GM12873 (cell line): Measurements from ENCODE around the gene ZNF791.

Experiments
- TF ChIP-seq, protein P1 (sequence below): IDR thresholded peaks from 2 replicates; pipeline ENCODE4 v1.5.1; 2012; ENCODE audit warnings: low read depth, mild to moderate bottlenecking, moderate library complexity, low read length, control low read depth; ENCODE audit not compliant: insufficient read depth; ENCODE audit errors: missing control alignments

ZNF791 gene

DNA sequence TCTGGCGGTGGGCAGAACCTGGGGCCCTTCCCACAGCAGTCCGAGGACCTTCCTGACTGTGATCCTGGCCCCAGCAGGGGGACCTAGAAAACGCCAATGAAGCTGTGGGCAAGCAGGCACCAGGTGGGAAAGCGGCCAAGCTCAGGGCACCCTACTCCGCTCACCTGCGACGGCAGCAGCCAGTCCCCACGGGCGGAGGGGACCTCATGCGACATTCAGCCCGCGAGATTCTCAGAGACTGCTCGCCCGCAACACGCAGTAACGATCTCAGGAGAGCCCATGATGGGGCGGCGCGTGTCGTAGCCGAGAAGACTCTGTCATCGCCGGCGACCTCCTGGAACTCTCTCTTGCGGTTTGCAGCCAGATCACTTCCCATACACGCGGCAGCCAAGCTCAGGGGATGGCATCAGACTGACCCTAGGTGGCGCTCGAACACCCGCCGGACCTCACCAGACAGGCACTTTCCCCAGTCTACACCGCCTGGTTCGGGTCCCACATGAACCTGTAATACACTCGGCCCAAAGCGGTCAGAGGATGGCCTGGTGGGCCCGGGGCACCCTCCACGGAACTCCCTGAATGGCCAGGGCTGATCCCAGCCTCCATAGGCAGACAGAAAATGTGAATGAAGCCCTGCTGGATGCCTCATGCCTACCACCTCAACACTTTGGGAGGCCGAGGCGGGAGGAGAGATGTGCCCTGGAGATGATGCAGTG, 29.3 kb downstream of the ZNF791 start:
- TF ChIP-seq, protein P1, sequence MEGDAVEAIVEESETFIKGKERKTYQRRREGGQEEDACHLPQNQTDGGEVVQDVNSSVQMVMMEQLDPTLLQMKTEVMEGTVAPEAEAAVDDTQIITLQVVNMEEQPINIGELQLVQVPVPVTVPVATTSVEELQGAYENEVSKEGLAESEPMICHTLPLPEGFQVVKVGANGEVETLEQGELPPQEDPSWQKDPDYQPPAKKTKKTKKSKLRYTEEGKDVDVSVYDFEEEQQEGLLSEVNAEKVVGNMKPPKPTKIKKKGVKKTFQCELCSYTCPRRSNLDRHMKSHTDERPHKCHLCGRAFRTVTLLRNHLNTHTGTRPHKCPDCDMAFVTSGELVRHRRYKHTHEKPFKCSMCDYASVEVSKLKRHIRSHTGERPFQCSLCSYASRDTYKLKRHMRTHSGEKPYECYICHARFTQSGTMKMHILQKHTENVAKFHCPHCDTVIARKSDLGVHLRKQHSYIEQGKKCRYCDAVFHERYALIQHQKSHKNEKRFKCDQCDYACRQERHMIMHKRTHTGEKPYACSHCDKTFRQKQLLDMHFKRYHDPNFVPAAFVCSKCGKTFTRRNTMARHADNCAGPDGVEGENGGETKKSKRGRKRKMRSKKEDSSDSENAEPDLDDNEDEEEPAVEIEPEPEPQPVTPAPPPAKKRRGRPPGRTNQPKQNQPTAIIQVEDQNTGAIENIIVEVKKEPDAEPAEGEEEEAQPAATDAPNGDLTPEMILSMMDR = peak; percentile 87

DNA sequence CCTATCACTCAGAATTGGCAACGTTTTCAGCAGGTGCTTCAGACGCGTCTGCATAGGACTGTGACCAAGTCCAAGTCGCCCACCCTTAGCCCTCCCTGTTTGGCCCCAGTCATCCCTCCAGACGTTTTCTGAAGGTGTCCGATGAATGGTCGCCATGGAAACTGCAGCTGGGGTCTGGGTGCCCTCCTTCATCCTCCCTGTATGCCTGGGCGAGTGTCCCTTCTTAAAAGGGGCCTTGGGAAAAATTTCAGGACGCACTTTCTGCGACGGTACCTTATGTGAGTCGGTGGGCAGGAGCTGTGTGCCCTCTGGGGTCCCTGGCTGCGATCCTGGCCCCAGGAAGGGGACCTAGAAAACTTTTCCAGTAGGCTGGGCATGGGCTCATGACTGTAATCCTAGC, 30.7 kb downstream of the ZNF791 start:
- TF ChIP-seq, protein P1 = no peak

DNA sequence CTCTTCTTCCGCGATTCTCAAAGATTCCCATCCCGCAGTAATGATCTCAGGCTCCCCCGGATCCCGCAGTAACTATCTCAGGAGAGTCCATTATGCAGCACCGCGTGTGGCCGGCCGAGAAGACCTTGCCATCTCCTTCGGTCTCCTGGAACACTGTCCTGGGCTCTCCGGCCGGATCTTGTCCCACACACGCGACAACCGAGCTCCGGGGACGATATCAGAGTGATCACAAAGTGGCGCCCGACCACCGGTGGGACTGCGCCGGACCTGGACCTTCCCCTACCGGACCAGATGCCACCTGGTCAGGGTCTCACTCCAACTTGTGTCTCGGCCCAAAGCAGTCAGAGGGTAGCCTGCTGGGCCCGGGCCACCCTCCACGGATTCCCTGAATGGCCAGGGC, 31.8 kb downstream of the ZNF791 start:
- TF ChIP-seq, protein P1 = no peak

DNA sequence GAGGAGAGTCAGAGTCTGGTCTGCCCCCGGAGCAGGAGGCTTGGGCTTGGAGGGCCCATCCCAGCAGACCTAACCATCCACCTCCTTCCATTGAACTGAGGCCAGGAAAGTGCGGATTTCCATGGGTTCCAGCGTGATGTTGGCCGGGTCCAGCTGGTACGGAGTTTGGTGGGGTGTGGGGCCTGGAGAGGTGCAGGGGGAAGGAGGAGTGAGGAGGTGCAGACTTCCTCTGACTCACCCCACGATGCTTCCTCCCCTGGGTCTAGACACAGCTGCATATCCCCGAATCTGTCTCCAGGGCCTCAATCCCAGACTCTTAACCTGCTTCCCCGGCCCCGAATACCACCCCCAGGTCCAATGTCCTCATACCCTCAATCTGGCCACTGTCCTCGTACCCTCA, 35.8 kb downstream of the ZNF791 start:
- TF ChIP-seq, protein P1 = no peak

DNA sequence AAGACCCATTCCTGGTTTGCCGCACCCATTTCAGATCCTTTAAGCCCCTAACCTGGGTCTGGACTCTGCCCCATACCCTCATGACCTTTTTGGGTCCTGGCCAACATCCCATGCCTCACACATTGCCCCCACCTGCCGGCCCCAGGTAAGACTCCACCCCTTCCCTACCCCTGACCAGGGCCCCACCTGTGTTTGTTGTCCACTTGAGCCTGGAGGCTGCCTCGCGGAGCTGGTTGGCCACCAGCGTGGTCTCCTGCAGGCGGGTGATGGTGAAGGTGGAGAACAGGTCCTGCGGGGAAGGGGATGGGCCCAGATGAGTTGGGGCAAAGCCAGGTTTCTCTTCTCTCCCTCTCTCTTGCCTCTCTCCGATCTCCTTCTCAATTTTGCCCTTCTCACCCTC, 36.3 kb downstream of the ZNF791 start:
- TF ChIP-seq, protein P1 = no peak

DNA sequence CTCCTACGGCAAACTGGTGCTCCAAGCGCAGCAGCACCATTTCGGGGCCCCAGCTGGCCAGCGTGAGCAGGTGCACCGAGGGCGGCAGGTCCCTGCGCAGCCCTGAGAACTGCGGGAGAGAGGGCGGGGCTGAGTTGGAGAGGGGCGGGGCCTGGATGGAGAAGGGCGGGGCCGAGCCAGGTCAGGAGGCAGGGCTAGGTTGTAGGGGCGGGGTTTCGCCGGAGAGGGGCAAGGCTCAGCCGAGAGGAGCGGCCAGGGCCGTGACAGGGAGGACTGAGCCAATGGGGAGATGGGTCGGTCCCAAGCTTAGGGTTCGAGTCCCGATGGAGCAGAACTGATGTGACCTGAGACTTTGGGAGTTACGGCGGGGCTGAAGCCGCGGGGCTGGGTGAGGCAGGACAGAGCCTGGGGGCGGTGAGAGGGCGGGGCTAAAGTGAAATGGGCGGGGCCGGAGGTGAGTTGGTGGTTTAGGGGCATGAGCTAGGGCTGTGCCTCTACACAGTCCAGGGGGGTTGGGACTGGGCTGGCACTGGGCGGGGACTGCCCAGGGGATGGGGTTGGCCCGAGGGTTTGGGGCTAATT, 36.9 kb downstream of the ZNF791 start:
- TF ChIP-seq, protein P1 = no peak

DNA sequence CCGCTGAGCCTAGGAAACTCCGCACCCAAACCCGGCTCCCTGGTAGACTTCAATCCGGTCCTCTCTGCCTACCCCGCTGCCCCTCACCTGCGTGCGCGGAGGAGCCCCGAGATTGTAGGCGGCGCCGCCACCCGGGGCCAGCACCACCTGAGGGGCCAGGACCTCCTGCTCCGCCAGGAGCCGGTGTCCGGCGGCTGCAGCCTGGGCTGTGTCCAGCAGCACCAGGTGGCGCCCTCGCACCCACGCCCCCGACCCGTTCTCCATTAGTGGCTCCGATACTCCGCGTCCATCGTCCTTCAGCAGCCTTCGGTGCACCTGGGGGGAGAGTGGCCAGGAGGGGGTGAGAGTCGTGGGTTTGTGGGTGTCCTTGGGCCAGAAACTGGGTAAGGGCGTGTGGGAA, 37.4 kb downstream of the ZNF791 start:
- TF ChIP-seq, protein P1 = no peak
